Measurements from ENCODE around the gene RPP40.

The RPP40 gene

GRCh38 chr6:4969609-4970285 lies 34.1 kb downstream of the RPP40 start:
- DNase-seq (ENCODE audit: low read depth): no peak

GRCh38 chr6:4967301-4968030 lies 36.4 kb downstream of the RPP40 start:
- no peak for DNase-seq (ENCODE audit: low read depth)

DNA sequence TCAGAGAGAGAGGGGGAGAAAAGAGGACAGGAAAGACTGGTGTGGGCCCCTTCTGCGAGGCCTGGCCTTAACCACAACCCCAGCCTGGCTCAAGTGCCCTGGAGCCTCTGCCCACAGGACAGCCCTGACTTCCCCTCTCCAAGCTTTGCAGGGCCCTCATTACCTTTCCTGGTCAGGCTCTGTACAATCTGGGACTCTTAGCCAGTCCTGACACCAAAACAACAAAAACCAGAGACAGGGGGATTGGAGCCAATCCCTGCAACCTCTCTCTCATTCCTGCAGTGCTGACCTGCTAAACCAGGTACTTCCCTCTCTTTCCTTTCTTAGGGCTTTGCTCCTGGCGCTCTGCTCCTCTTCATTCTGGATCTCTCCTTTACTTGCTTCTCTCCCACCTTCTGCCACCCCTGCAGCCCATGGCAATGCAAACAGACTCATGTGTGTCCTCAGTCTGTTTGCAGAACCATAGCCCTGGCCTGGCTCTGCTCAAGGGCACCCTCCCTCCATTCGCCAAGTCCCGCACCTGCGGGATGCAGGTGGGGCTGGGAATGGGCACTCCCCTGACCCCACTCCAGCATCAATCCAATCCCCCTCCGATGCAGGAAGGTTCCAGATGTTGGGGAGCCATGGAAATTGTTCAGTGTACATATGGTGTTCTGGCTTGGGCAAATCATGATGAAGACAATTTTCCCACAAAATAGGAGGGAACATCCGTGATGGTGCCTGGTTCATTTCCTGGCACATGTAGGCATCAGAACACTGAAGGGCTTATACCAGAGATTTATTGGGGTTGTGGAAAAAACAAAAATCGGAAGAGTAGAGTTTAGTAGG lies 38.1 kb downstream of the RPP40 start:
- DNase-seq (ENCODE audit: low read depth): no peak

GRCh38 chr6:4964675-4965561 lies 38.9 kb downstream of the RPP40 start:
- no peak for DNase-seq (ENCODE audit: low read depth)

DNA sequence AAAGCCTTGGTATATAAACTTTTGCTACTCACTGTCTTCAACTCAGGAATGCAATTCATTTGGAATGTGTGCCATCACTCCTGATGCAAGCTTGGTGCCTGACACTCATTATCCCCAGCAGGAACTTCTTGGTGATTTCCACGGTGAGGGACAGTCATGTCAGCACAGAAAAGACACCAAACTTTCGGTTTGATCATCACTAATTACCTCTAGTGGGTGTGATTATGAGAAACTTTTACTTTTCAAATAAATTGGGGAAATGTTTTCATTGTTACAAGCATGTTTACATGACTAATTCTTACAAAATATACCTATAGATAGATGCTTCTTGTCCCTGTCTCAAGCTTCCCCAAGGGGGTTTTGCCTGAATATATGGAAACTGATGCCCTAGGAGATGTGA lies 40.9 kb downstream of the RPP40 start:
- no peak for DNase-seq (ENCODE audit: low read depth)

DNA sequence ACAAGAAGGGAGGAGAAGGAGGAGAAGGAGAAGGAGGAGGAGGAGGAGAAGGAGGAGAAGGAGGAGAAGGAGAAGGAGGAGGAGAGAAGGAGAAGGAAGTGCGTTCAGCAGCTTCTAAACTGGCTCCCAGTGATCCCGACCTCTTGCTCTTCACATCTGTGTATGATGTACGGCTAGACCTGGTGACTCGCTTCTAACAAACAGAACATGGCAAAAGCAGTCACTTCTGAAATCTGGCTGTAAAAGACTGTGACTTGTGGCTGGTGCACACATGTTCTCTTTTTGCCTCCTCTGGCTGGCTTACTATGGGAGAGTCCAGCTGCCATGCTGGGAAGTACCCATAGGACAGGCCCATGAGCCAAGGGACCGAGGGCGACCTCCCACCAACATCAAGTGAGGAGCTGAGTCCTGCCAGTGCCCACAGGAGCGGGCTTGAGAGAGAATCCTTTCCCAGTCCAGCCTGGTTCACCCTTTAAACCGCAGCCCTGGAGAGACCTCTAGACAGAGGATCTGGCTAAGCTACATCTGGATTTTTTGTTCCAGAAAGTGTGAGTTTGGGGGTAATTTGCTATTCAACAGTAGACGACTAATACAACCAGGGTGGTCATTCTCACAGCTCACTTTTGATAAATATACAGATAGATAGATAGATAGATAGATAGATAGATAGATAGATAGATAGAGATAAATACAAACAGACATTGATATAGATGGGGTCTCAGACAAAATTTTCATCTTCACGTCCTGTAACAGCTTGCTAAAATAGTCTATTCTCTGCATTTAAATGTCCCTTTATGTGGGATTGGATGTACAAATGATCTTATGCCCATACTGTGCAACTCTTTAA lies 42.3 kb downstream of the RPP40 start:
- DNase-seq (ENCODE audit: low read depth): no peak

GRCh38 chr6:4958624-4959023 lies 45.2 kb downstream of the RPP40 start:
- DNase-seq (ENCODE audit: low read depth): no peak

- DNase-seq (ENCODE audit: low read depth): no peak
Measured at GRCh38 chr6:4957521-4958231, 46.2 kb downstream of the RPP40 start.

DNA sequence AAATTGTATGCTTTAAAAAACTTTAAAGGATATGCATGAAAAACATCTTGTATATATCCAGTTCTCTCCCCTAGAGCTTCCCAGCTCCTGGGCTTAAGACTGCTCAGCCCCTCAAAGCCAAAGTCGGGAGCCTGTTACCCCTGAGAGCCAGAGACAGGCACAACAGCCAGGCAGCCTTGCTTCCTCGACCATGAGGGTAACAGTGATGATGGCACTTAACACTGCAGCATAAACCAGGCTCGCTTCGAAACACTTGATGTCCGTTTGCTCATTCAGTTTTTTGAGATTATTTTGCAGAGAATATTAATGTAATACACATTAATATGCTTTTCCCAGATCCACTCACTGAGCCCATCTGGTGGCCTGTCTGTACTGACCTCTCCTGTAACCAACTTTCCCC lies 47.2 kb downstream of the RPP40 start:
- DNase-seq (ENCODE audit: low read depth): no peak

GRCh38 chr6:4953440-4953839 lies 50.4 kb downstream of the RPP40 start:
- DNase-seq (ENCODE audit: low read depth): no peak

GRCh38 chr6:4950836-4951533 lies 52.9 kb downstream of the RPP40 start:
- DNase-seq (ENCODE audit: low read depth): no peak

DNA sequence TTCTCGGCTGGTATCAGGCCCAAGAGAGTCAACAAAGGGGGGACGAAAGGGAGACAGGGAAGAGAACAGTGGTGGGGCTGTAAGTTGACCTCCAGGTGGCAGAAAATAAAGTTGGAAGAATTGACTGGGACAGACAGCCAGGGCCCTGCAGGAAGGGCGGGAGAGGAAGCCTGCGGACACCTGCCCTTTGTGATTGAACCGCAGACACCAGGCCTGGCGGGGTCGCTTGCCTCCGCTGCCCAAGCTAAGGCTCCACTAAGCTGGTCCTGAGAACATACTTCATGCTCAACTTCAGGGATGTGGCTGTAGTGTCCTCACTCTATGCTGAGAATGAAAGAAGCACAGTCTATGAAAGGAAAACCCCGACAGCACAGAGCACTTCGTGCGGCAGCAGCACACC lies 53.8 kb downstream of the RPP40 start:
- no peak for DNase-seq (ENCODE audit: low read depth)

- DNase-seq (ENCODE audit: low read depth): no peak
Measured at GRCh38 chr6:4948781-4949450, 54.9 kb downstream of the RPP40 start.

- no peak for DNase-seq (ENCODE audit: low read depth)
Measured at GRCh38 chr6:4947716-4948115, 56.1 kb downstream of the RPP40 start.

DNA sequence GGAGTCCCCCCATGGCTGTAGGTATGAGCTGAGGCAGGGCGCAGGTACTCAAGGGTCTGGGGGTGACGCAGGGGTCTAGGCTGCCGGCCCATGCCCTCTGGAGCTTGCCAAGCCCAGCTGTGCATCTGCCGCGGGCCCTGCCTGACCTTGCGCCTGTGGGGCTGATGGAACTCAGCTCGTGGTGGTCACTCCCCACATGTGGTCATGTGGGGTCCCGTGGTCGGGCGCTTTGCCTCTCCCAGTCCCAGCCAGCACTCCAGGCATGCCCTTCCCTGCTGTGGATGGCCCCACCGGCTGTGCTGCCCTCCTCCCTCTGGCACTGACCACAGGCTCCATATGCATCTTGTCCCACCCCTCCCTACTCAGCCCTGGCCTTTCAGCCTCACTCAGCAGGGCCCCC lies 57.3 kb downstream of the RPP40 start:
- no peak for DNase-seq (ENCODE audit: low read depth)

All from stimulated activated CD8-positive, alpha-beta memory T cell treated with anti-CD3 and anti-CD28 coated beads, Interleukin-12 subunit alpha, Interleukin-12 subunit beta, amount 100 ng/mL, for 4 hours (primary cell).